GM12891 (cell line): Measurements from ENCODE around the gene SIRPB1.
"Not testable (repeated sequence)": the region's sequence is repeated elsewhere in the genome, so short reads cannot be mapped to it uniquely, and the experiment has no call there.

Experiments
- DNase-seq: peaks from one replicate; pipeline ENCODE4 v3.0.0; 2011; ENCODE audit warnings: low spot score; ENCODE audit not compliant: insufficient read length
- FAIRE-seq: peaks from 2 replicates; lab custom pipeline; 2011; peaks lifted over from hg19 to GRCh38; lab: Jason Lieb, UNC
- PAX5 ChIP-seq: IDR thresholded peaks from 2 replicates; pipeline ENCODE4 v1.6.1; 2011; ENCODE audit warnings: low read length, moderate library complexity, mild to moderate bottlenecking; ENCODE audit not compliant: insufficient read depth, severe bottlenecking
- POLR2A ChIP-seq: IDR thresholded peaks from 2 replicates; pipeline ENCODE4 v1.6.1; 2011; ENCODE audit warnings: low read depth, low read length, control low read depth
- POLR2AphosphoS5 ChIP-seq: IDR thresholded peaks from 2 replicates; pipeline ENCODE4 v1.6.1; 2011; ENCODE audit warnings: low read depth, low read length, control low read depth
- POU2F2 ChIP-seq: IDR thresholded peaks from 2 replicates; pipeline ENCODE4 v1.6.1; 2011; ENCODE audit warnings: low read depth, mild to moderate bottlenecking, control low read depth, low read length, moderate library complexity
- SPI1 ChIP-seq: IDR thresholded peaks from 2 replicates; pipeline ENCODE4 v1.6.1; 2011; ENCODE audit warnings: low read depth, low read length, control low read depth
- TAF1 ChIP-seq: IDR thresholded peaks from 2 replicates; pipeline ENCODE4 v1.6.1; 2011; ENCODE audit warnings: low read depth, low read length, control low read depth

The SIRPB1 gene

DNA sequence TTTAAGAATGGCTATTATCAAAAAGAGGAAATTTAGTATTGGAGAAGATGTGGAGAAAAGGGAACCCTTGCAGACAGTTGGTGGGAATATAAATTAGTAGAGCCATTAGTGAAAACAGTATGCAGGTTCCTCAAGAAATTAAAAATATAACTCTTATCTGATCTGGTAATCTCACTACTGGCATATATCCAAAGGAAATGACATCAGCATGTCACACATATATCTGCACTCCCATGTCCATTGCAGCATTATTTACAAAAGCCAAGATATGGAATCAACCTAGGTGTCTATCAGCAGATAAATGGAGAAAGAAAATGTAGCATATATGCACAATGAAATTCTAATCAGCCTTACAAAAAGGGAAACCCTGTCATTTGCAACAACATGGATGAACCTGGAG lies 35.2 kb upstream of the SIRPB1 start:
- FAIRE-seq = no peak
- DNase-seq = no peak
- TF ChIP-seq SPI1 (no peak), PAX5 (no peak), POU2F2 (no peak), TAF1 (no peak), POLR2A (no peak), POLR2AphosphoS5 (no peak)

DNA sequence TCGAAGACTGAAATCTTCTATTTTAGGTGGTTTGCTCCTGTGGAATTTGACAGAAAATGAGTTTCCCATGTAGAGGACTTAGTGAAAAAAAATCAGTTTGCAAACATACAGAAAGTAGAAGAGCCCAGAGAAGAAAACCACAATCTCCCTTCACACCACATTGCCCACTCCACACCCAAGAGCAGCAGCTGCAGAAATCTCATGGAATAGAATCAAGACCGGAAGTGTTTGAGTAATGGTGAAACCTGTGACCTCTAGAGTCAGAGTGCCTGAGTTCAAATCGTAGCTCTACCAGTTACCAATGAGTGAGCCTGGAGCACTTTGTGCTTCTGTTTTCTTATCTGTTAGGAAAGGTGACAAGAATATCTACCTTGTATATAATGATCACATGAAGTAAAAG lies 33.2 kb upstream of the SIRPB1 start:
- TF ChIP-seq SPI1 = no peak
- DNase-seq (no peak), FAIRE-seq (no peak)

DNA sequence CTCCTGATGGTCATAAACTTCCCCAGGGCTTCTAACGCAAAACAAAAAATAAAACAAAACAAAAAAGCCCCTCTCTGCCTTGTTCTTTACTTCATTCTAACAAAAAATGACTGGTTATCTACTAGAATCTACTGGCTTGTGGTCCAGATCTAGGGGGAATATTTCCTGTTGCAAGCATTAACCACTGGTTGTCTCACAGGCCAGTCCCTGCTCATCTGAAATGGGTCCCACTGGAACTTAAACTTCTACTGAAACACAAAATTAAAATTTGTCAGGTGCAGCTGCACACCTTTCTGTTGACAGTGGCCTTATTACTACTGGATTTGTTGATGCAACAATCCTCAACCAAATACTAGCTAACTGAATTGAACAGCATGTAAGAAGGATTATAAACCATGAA lies 32.3 kb upstream of the SIRPB1 start:
- DNase-seq = no peak
- no peak for TF ChIP-seq POLR2AphosphoS5
- FAIRE-seq = no peak

DNA sequence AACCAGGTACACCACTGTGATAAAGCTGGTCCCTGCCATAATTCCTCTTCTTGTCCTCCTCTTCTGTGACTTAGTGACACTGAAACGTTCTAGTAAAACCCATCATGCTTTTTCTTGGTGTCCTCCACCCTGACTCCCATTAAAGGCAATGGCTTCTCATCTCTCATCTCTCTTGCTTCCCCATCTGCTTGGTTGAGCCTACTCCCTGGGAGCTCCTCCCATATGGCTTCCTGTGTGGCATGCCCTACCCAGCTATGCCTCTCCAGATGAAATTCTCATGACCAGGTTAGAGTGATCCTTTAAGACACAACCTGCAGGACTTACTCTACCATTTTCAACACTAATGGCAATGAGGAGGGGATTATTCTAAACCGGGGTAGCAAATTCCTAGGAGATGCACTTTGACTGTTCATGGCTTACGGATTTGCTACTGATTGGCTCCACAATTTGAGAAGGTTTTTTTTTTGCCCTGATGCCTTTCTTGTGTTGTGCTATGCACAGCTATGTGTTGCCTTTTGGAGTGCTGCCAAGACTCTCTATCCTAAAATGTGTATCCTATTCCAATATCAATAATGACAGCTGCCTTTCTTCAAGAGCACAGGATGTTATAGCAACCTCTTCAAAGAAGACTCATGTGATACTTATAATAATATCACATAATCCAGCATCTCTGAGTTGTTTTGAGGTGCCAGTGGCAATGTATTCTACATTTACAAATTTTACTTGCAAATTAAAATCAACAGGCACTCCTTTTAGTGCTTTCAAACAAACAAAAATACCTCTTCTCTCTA lies 31.7 kb upstream of the SIRPB1 start:
- no peak for DNase-seq
- TF ChIP-seq POLR2AphosphoS5 (no peak), TAF1 (no peak), SPI1 (no peak), POU2F2 (no peak), PAX5 (no peak), POLR2A (no peak)
- FAIRE-seq = no peak

GRCh38 chr20:1648101-1648500 lies 28.3 kb upstream of the SIRPB1 start:
- TF ChIP-seq POLR2AphosphoS5 = no peak
- no peak for TF ChIP-seq POU2F2
- TF ChIP-seq POLR2A = no peak
- TF ChIP-seq SPI1 = no peak
- no peak for TF ChIP-seq TAF1
- TF ChIP-seq PAX5 = no peak
- FAIRE-seq = no peak

DNA sequence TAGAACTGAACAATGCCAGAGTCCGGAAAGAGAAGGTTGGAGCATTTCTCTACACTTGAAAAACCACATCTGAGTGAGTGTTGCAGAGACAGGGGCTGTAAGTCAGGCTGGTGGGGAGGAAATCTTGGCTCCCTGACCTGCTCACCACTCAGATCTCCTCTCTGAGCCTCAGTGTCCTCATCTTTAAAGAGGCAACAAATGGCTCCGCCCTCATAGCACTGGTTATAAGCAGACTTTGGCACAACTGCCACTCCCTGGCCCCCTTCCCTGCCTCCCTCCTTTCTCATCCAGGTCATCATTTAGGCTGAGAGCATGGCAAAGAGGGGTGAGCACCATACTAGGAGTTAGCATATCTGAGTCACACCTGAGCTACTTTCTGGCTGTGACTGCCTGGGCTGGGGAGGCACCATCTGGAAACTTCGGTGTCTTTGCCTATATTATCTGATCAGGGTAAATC lies 27.2 kb upstream of the SIRPB1 start:
- DNase-seq (no peak), FAIRE-seq (no peak)
- TF ChIP-seq POLR2A = no peak
- TF ChIP-seq POU2F2 = no peak
- TF ChIP-seq SPI1 = no peak
- no peak for TF ChIP-seq TAF1
- no peak for TF ChIP-seq PAX5
- TF ChIP-seq POLR2AphosphoS5 = no peak

More at GRCh38 chr20:1648101-1648500, 28.3 kb upstream of the SIRPB1 start:
- no peak for DNase-seq

GRCh38 chr20:1644101-1644962 lies 24.5 kb upstream of the SIRPB1 start:
- no peak for FAIRE-seq
- no peak for DNase-seq
- TF ChIP-seq PAX5 (no peak), TAF1 (no peak), POU2F2 (no peak), SPI1 (no peak), POLR2AphosphoS5 (no peak), POLR2A (no peak)

DNA sequence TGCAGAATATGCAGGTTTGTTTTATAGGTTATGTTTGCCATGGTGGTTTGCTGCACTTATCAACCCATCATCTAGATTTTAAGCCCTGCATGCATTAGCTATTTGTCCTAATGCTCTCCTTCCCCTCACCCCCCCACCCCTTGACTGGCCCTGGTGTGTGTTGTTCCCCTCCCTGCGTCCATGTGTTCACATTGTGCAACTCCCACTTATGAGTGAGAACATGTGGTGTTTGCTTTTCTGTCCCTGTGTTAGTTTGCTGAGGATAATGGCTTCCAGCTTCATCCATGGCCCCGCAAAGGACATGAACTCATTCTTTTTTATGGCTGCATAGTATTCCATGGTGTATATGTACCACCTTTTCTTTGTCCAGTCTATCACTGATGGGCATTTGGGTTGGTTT lies 18.8 kb upstream of the SIRPB1 start:
- FAIRE-seq, DNase-seq: not testable (repeated sequence)

DNA sequence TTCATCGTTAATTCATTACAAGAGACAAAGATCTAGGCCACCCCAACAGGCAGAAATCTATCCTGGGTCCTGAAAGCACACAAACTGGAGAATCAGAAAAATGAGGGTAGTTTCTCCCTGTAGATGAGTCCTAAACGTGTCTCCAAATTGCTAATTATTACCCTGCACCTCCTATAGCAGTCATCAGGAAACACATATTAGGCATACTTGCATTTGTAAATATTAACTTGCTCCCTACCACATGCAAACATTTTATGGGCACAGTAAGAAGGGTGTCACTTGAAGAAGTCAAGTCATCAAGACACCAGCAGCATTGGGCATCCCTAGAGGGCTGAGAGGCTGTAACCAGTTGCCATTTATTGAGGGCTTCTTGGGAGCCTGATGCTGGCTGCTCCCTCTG lies 17.9 kb upstream of the SIRPB1 start:
- TF ChIP-seq POLR2A (no peak), POLR2AphosphoS5 (no peak), TAF1 (no peak), PAX5 (no peak), POU2F2 (no peak), SPI1 (no peak)
- DNase-seq (no peak), FAIRE-seq (no peak)

- TF ChIP-seq PAX5 = no peak
- no peak for TF ChIP-seq POU2F2
- no peak for TF ChIP-seq SPI1
- TF ChIP-seq TAF1 = no peak
- no peak for TF ChIP-seq POLR2AphosphoS5
- TF ChIP-seq POLR2A = no peak
- no peak for FAIRE-seq
- no peak for DNase-seq
Observed at GRCh38 chr20:1637226-1637625, 17.4 kb upstream of the SIRPB1 start.
